MCF 10A (cell line): ENCODE results near the gene DHRS4. TPM values are rescaled to one million over a fixed set of nuclear protein-coding genes. Genes with fewer than 3 reads are reported as not detected.
"Not testable (repeated sequence)": the region's sequence is repeated elsewhere in the genome, so short reads cannot be mapped to it uniquely, and the experiment has no call there.

ENCODE experiments used
- BruUV-seq: library from RNA; stranded (reverse); fragments of 400-500 nt; replicated peaks from 2 replicates; lab custom pipeline; 2021; lab: Mats Ljungman, UMichigan
- CTCF ChIA-PET: fragments of 300-600 bp; sonication (Branson Sonifier 250); formaldehyde crosslinking; extraction: SDS; loops from one replicate; lab custom pipeline; 2021; ENCODE audit warnings: antibody characterized with exemption, inconsistent platforms; lab: Yijun Ruan, JAX
- POLR2A ChIA-PET: fragments of 300-600, 350-650 bp; sonication (Branson Sonifier 250); formaldehyde crosslinking; extraction: SDS; loops from one replicate; lab custom pipeline; 2020; ENCODE audit warnings: antibody characterized with exemption, inconsistent platforms; lab: Yijun Ruan, JAX
- DNase-seq: peaks from one replicate; pipeline ENCODE4 v3.0.0-alpha.2; 2018; ENCODE audit not compliant: unreplicated experiment
- H3K27ac Mint-ChIP-seq: one replicate; pipeline ENCODE4 v1.8.0; 2022; ENCODE audit warnings: mild to moderate bottlenecking, low read depth, mixed read lengths; ENCODE audit not compliant: unreplicated experiment
- H3K27me3 Mint-ChIP-seq: one replicate; pipeline ENCODE4 v1.8.0; 2022; ENCODE audit warnings: mixed read lengths; ENCODE audit not compliant: insufficient read depth, unreplicated experiment
- H3K36me3 Mint-ChIP-seq: one replicate; pipeline ENCODE4 v1.8.0; 2022; ENCODE audit warnings: mild to moderate bottlenecking, moderate library complexity, mixed read lengths; ENCODE audit not compliant: insufficient read depth, unreplicated experiment
- H3K4me1 Mint-ChIP-seq: one replicate; pipeline ENCODE4 v1.8.0; 2022; ENCODE audit warnings: mixed read lengths; ENCODE audit not compliant: insufficient read depth, unreplicated experiment
- H3K4me3 Mint-ChIP-seq: one replicate; pipeline ENCODE4 v1.8.0; 2022; ENCODE audit warnings: mild to moderate bottlenecking, moderate library complexity, mixed read lengths; ENCODE audit not compliant: unreplicated experiment
- H3K9me3 Mint-ChIP-seq: one replicate; pipeline ENCODE4 v1.8.0; 2022; ENCODE audit warnings: mixed read lengths; ENCODE audit not compliant: unreplicated experiment
- CTCF ChIP-seq: fragments of 200-600 bp; IDR thresholded peaks from one replicate; pipeline ENCODE4 v1.8.0; 2022; ENCODE audit warnings: antibody characterized with exemption, mild to moderate bottlenecking; ENCODE audit not compliant: unreplicated experiment
- intact Hi-C: fragments of 100-400 bp; cut with micrococcal nuclease; formaldehyde crosslinking; loops from 2 replicates; pipeline ENCODE4 v1.14.1; 2022
- total RNA-seq: library from RNA; stranded (reverse); gene quantifications from 2 replicates; pipeline ENCODE4 v1.2.3, GENCODE V29; 2022

Gene DHRS4
- total RNA-seq, 1 experiment from 2014 or later = 32.5 TPM

- Mint-ChIP-seq H3K4me1 (no peaks in the 10 kb centered on the region), H3K27ac (no peak overlapping the region), H3K36me3 (no peaks in the 10 kb centered on the region), H3K27me3 (peaks cover 20% of the 10 kb centered on the region), H3K9me3 (no peaks in the 10 kb centered on the region), H3K4me3 (no peak overlapping the region)
- POLR2A ChIA-PET = interaction anchor here (0.7 to 1.1 kb wide), 5 partner anchors 79 to 638 kb away, joined by 3 to 5 read pairs (median 3); no protein-coding TSS in a partner anchor
- CTCF ChIA-PET = interaction anchor here (0.6 to 2.3 kb wide), 14 partner anchors 28 to 96 kb away, joined by 3 to 25 read pairs (median 4); partner anchors contain the start of genes CPNE6 and PCK2
- BruUV-seq = no TSS peak
- peak; percentile 80 for TF ChIP-seq CTCF
- peak; percentile 83 for DNase-seq
- intact Hi-C loops = loop anchor here (1.0 to 5.0 kb wide), 9 partner anchors 22 to 285 kb away; partner anchors contain the start of genes DHRS1, IRF9, NOP9 and PSME2
These were observed 60.3 kb downstream of the DHRS4 start for GRCh38 chr14:24013654-24014514.

- H3K4me1 Mint-ChIP-seq, H3K27ac Mint-ChIP-seq, BruUV-seq, H3K36me3 Mint-ChIP-seq, H3K9me3 Mint-ChIP-seq, POLR2A ChIA-PET, DNase-seq, H3K4me3 Mint-ChIP-seq: not testable (repeated sequence)
- intact Hi-C loops = loop anchor here (2.0 kb wide), 5 partner anchors 41 to 283 kb away; partner anchors contain the start of genes DHRS1, IRF9, NOP9 and PSME2
- CTCF ChIA-PET = interaction anchor here (0.7 to 2.3 kb wide), 5 partner anchors 22 to 318 kb away, joined by 3 to 25 read pairs (median 4); no protein-coding TSS in a partner anchor
- H3K27me3 Mint-ChIP-seq = peaks cover 20% of the 10 kb centered on the region
These were observed 62.2 kb downstream of the DHRS4 start for GRCh38 chr14:24015745-24016144.

Other genes with a start within 250 kb of the DHRS4 start
- 18.1 and 20.8 TPM in 2 replicates for gene DHRS4L2, start 35.2 kb downstream of the DHRS4 start, total RNA-seq
- gene CARMIL3, start 98.2 kb downstream of the DHRS4 start, total RNA-seq = 0.20 TPM in 1 of 2 replicates, not detected in the other
- not detected in 2 replicates for gene CPNE6, start 117.8 kb downstream of the DHRS4 start, total RNA-seq
- gene PCK2, start 140.5 kb downstream of the DHRS4 start, total RNA-seq = 64.7 and 112 TPM in 2 replicates
- gene DCAF11, start 161.0 kb downstream of the DHRS4 start, total RNA-seq = 38.6 and 48.8 TPM in 2 replicates
- 1.3 and 2.1 TPM in 2 replicates for gene NRL, start 161.2 kb downstream of the DHRS4 start, total RNA-seq
- gene FITM1, start 176.9 kb downstream of the DHRS4 start, total RNA-seq = 0.47 TPM in 1 of 2 replicates, not detected in the other
- 126 and 135 TPM in 2 replicates for gene PSME1, start 182.4 kb downstream of the DHRS4 start, total RNA-seq
- 49.2 and 49.9 TPM in 2 replicates for gene EMC9, start 187.8 kb downstream of the DHRS4 start, total RNA-seq
- gene PSME2, start 192.8 kb downstream of the DHRS4 start, total RNA-seq = 134 and 135 TPM in 2 replicates
- 62.2 and 67.4 TPM in 2 replicates for gene RNF31, start 193.7 kb downstream of the DHRS4 start, total RNA-seq
- 13.6 and 23.8 TPM in 2 replicates for gene IRF9, start 207.5 kb downstream of the DHRS4 start, total RNA-seq
- 6.1 and 12.1 TPM in 2 replicates for gene REC8, start 218.3 kb downstream of the DHRS4 start, total RNA-seq
- 57.2 and 100 TPM in 2 replicates for gene IPO4, start 235.0 kb downstream of the DHRS4 start, total RNA-seq
- 67.8 and 103 TPM in 2 replicates for gene TM9SF1, start 241.7 kb downstream of the DHRS4 start, total RNA-seq